CD4-positive, alpha-beta T cell (primary cell): ENCODE results near the gene TAF4. TPM values are rescaled to one million over a fixed set of nuclear protein-coding genes. Genes with fewer than 3 reads are reported as not detected.

ENCODE experiments used
- ATAC-seq: fragments of 200-7000 bp; cut with Tn5 transposase; one replicate; pipeline ENCODE4 v1.10.0; 2022; ENCODE audit warnings: mild to moderate bottlenecking; ENCODE audit not compliant: poor library complexity
- CTCF ChIA-PET: fragments of 350-600 bp; sonication (Branson Sonifier 250); formaldehyde crosslinking; loops from one replicate; lab custom pipeline; 2021; ENCODE audit warnings: antibody characterized with exemption, inconsistent platforms; lab: Charles Lee
- POLR2A ChIA-PET: fragments of 350-600 bp; sonication (Branson Sonifier 250); formaldehyde crosslinking; loops from one replicate; lab custom pipeline; 2021; ENCODE audit warnings: antibody characterized with exemption, inconsistent platforms; lab: Charles Lee
- DNase-seq, 14 experiments: peaks; one replicate each; pipeline ENCODE4 v3.0.0-alpha.2; 2013 to 2020; ENCODE audit warnings: mixed read lengths in 2 of 14
- H3K27ac ChIP-seq, 2 donors: one replicate each; pipeline versions ENCODE4 v1.5.1 to v1.7.0; 2013; ENCODE audit warnings: low read length in 2 of 2, low read depth in 1 of 2, mild to moderate bottlenecking in 1 of 2
- H3K27me3 ChIP-seq, 2 experiments: 1 replicate in 1 of 2; 2 replicates in 1 of 2; pipeline versions ENCODE4 v1.6.1 to v1.7.0; 2013; ENCODE audit warnings: low read length in 2 of 2, control low read depth in 1 of 2, mild to moderate bottlenecking in 1 of 2, moderate library complexity in 1 of 2; ENCODE audit not compliant: insufficient read depth in 2 of 2, control insufficient read depth in 1 of 2
- H3K36me3 ChIP-seq: one replicate; pipeline ENCODE4 v1.6.1; 2013; ENCODE audit warnings: low read length, control low read depth; ENCODE audit not compliant: insufficient read depth
- H3K4me1 ChIP-seq: one replicate; pipeline ENCODE4 v1.6.1; 2013; ENCODE audit warnings: low read length, control low read depth; ENCODE audit not compliant: insufficient read depth
- H3K4me3 ChIP-seq: one replicate; pipeline ENCODE4 v1.5.1; 2013; ENCODE audit warnings: mild to moderate bottlenecking, low read length, moderate library complexity
- H3K9me3 ChIP-seq, 2 experiments: 1 replicate in 1 of 2; 2 replicates in 1 of 2; pipeline versions ENCODE4 v1.6.1 to v1.7.0; 2013; ENCODE audit warnings: low read length in 2 of 2, mild to moderate bottlenecking in 2 of 2, control low read depth in 1 of 2, moderate library complexity in 1 of 2; ENCODE audit not compliant: control insufficient read depth in 1 of 2, insufficient read depth in 1 of 2
- H3K27ac Mint-ChIP-seq: one replicate; pipeline ENCODE4 v1.8.0; 2020; ENCODE audit warnings: mixed read lengths
- H3K27me3 Mint-ChIP-seq: one replicate; pipeline ENCODE4 v1.8.0; 2021; ENCODE audit warnings: mixed read lengths
- H3K36me3 Mint-ChIP-seq: one replicate; pipeline ENCODE4 v1.8.0; 2021; ENCODE audit warnings: low read depth, mixed read lengths
- H3K4me1 Mint-ChIP-seq: one replicate; pipeline ENCODE4 v1.8.0; 2021; ENCODE audit warnings: low read depth, mixed read lengths
- H3K4me3 Mint-ChIP-seq: one replicate; pipeline ENCODE4 v1.8.0; 2020; ENCODE audit warnings: mild to moderate bottlenecking, mixed read lengths
- H3K9me3 Mint-ChIP-seq: one replicate; pipeline ENCODE4 v1.8.0; 2020; ENCODE audit warnings: mixed read lengths
- intact Hi-C, 2 experiments: fragments of 100-400 bp; cut with DNase I in 1 of 2; cut with micrococcal nuclease in 1 of 2; formaldehyde crosslinking; loops; one replicate each; pipeline versions ENCODE4 v1.15.1 to v1.9.0; 2023 to 2025; cut with DNase I, micrococcal nuclease
- total RNA-seq, 174 experiments: library from RNA in 2 of 174; stranded (reverse) in 2 of 174; gene quantifications; one replicate each; pipeline ENCODE4 v1.2.3 and lab custom pipeline; 2021 to 2026
- TF ChIP-seq, protein P1 (sequence below): fragments of 200-600 bp; IDR thresholded peaks from one replicate; pipeline ENCODE4 v1.8.0; 2022; ENCODE audit warnings: antibody characterized with exemption, mild to moderate bottlenecking

Gene TAF4
- total RNA-seq, 2 experiments from 2014 or later, result 11.1 to 12.5 TPM

DNA sequence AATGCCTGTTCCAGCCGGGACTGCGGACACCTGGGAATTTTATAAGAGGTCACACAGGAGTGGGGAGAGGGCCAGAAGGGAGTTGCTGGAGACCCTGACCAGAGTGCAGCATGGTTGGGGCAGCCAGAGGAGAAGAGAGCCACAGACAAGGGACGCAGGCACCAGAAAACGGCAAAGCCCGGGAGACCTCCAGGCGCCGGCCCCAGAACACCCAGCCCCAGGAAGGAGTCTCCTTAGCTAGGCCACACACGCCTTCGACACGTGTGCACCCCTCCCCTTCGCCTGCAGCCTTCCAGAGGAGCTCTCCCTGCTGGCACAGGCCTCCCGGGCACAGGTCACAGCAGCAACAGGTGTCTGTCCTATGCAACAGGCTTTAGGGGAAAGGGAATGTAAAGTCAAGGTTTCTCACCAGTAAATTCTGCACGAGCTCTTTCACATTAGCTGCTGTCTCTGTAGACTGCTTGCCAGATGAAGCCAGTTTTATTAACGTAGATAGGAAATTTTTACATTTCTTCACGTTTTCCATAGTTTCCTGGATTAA lies 57.0 kb downstream of the TAF4 start:
- Mint-ChIP-seq H3K4me1 (peaks cover 6% of the 10 kb centered on the region), H3K36me3 (peaks cover 70% of the 10 kb centered on the region), H3K4me3 (no peak overlapping the region), H3K9me3 (no peaks in the 10 kb centered on the region), H3K27ac (no peak overlapping the region), H3K27me3 (no peaks in the 10 kb centered on the region)
- ATAC-seq, result no peak
- H3K4me3 ChIP-seq, result no peak overlapping the region
- DNase-seq, result no peak
- H3K27ac ChIP-seq, result no peak overlapping the region
- H3K4me1 ChIP-seq, result peaks cover 4% of the 10 kb centered on the region
- no peaks in the 10 kb centered on the region for H3K27me3 ChIP-seq
- H3K9me3 ChIP-seq, result no peaks in the 10 kb centered on the region
- ChIA-PET POLR2A (no interaction called here), CTCF (no interaction called here)
- TF ChIP-seq, protein P1, sequence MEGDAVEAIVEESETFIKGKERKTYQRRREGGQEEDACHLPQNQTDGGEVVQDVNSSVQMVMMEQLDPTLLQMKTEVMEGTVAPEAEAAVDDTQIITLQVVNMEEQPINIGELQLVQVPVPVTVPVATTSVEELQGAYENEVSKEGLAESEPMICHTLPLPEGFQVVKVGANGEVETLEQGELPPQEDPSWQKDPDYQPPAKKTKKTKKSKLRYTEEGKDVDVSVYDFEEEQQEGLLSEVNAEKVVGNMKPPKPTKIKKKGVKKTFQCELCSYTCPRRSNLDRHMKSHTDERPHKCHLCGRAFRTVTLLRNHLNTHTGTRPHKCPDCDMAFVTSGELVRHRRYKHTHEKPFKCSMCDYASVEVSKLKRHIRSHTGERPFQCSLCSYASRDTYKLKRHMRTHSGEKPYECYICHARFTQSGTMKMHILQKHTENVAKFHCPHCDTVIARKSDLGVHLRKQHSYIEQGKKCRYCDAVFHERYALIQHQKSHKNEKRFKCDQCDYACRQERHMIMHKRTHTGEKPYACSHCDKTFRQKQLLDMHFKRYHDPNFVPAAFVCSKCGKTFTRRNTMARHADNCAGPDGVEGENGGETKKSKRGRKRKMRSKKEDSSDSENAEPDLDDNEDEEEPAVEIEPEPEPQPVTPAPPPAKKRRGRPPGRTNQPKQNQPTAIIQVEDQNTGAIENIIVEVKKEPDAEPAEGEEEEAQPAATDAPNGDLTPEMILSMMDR, result no peak
- peaks cover 56% of the 10 kb centered on the region for H3K36me3 ChIP-seq
- intact Hi-C loops, result no loop called here

DNA sequence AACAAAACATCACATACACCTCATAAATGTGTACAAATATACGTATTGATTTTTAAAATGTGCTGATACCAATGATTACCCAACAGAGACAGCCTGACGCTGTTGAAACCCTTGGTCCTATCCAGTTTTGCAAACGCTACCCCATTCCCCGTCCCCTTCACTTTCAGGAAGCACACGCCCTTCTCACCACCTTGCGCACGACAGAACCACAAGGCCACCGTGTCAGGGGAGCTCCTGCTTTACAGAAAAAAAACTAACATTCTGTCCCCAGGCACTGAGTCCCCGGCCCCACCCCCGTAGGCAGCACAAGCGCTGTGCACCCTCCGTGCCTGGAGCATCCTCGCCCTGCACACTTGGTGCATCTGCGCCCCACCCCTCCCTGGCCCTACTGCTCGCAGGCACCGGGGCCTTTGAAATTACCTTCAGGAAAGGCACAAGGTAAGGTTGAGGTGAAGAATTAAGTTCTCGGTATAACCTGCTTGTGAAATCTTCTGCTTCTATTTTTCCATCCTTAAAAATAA lies 58.5 kb downstream of the TAF4 start:
- TF ChIP-seq, protein P1, result no peak
- Mint-ChIP-seq H3K4me3 (no peak overlapping the region), H3K9me3 (no peaks in the 10 kb centered on the region), H3K4me1 (peaks cover 6% of the 10 kb centered on the region), H3K27me3 (no peaks in the 10 kb centered on the region), H3K27ac (no peak overlapping the region), H3K36me3 (peaks cover 67% of the 10 kb centered on the region)
- Histone ChIP-seq H3K27ac (no peak overlapping the region), H3K27me3 (no peaks in the 10 kb centered on the region), H3K36me3 (peaks cover 60% of the 10 kb centered on the region), H3K9me3 (no peaks in the 10 kb centered on the region), H3K4me1 (peaks cover 4% of the 10 kb centered on the region), H3K4me3 (no peak overlapping the region)
- CTCF ChIA-PET, result no interaction called here
- no peak for ATAC-seq
- POLR2A ChIA-PET, result no interaction called here
- DNase-seq, result no peak
- intact Hi-C loops, result no loop called here

DNA sequence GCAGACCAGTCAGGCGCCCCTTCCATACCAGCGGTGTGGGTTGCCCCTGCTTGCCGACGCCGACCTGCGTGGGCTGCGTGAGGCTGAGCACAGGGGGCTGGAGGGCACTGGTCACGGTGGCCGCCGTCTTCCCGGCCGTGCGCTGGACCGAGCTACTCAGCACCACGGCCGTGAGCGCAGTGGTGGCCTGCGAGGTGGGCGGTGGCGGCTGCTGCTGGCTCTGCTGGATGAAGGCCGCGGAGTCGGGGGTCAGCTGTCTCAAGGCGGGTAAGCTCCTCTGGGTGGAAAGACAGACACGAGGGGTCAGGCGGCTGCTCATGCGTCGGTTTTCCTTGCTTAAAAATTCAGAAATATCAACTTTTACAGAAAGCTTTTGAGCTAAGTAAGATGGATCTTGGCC lies 59.2 kb downstream of the TAF4 start:
- Mint-ChIP-seq H3K9me3 (no peaks in the 10 kb centered on the region), H3K36me3 (peaks cover 68% of the 10 kb centered on the region), H3K4me3 (no peak overlapping the region), H3K27me3 (no peaks in the 10 kb centered on the region), H3K4me1 (peaks cover 6% of the 10 kb centered on the region), H3K27ac (no peak overlapping the region)
- ATAC-seq, result no peak
- intact Hi-C loops, result no loop called here
- Histone ChIP-seq H3K4me3 (no peak overlapping the region), H3K27ac (no peak overlapping the region), H3K27me3 (no peaks in the 10 kb centered on the region), H3K4me1 (peaks cover 4% of the 10 kb centered on the region), H3K9me3 (no peaks in the 10 kb centered on the region), H3K36me3 (peaks cover 63% of the 10 kb centered on the region)
- DNase-seq, result no peak
- ChIA-PET CTCF (no interaction called here), POLR2A (no interaction called here)
- TF ChIP-seq, protein P1, result no peak
